Endothelial cell of umbilical vein (primary cell): ENCODE results near the gene PLA2G4F. TPM values are rescaled to one million over a fixed set of nuclear protein-coding genes. Genes with fewer than 3 reads are reported as not detected.

Source experiments
- BruUV-seq: library from RNA; stranded (reverse); fragments of 400-500 nt; replicated peaks from 2 replicates; lab custom pipeline; 2021; lab: Mats Ljungman, UMichigan
- CTCF ChIA-PET: fragments of 300-600, 350-600 bp; sonication (Branson Sonifier 250); formaldehyde crosslinking; loops from one replicate; lab custom pipeline; 2021; ENCODE audit warnings: antibody characterized with exemption, inconsistent platforms; lab: Charles Lee
- POLR2A ChIA-PET: fragments of 300-600, 350-600 bp; sonication (Branson Sonifier 250); formaldehyde crosslinking; loops from one replicate; lab custom pipeline; 2021; ENCODE audit warnings: antibody characterized with exemption, inconsistent platforms; lab: Charles Lee
- DNase-seq: peaks from one replicate; pipeline ENCODE4 v3.0.0-alpha.2; 2011; ENCODE audit warnings: low read depth, low spot score
- FAIRE-seq: peaks from 2 replicates; lab custom pipeline; 2011; peaks lifted over from hg19 to GRCh38; lab: Jason Lieb, UNC
- H2AFZ ChIP-seq: 2 replicates; pipeline ENCODE4 v1.6.0; 2012; ENCODE audit warnings: low read depth, low read length, control low read depth, inconsistent platforms
- H3K27ac ChIP-seq: 2 replicates; pipeline ENCODE4 v1.5.1; 2011; ENCODE audit warnings: low read depth, mild to moderate bottlenecking, control low read depth, low read length, moderate library complexity; ENCODE audit not compliant: insufficient read depth
- H3K27me3 ChIP-seq, 2 experiments: 2 replicates each; pipeline versions ENCODE4 v1.6.0 to v1.6.1; 2011; ENCODE audit warnings: low read length in 2 of 2, mixed read lengths in 1 of 2; ENCODE audit not compliant: control insufficient read depth in 2 of 2, insufficient read depth in 2 of 2
- H3K36me3 ChIP-seq, 2 experiments: 2 replicates in 1 of 2; 3 replicates in 1 of 2; pipeline ENCODE4 v1.5.1; 2011; ENCODE audit warnings: low read length in 2 of 2, mild to moderate bottlenecking in 1 of 2, moderate library complexity in 1 of 2; ENCODE audit not compliant: control insufficient read depth in 2 of 2, insufficient read depth in 2 of 2; ENCODE audit errors: extremely low read depth in 1 of 2
- H3K4me1 ChIP-seq: 3 replicates; pipeline ENCODE4 v1.5.1; 2011; ENCODE audit warnings: mild to moderate bottlenecking, low read length; ENCODE audit not compliant: control insufficient read depth, insufficient read depth; ENCODE audit errors: extremely low read depth
- H3K4me2 ChIP-seq: 2 replicates; pipeline ENCODE4 v1.6.1; 2011; ENCODE audit warnings: low read length, control low read depth, mixed read lengths; ENCODE audit not compliant: insufficient read depth
- H3K4me3 ChIP-seq, 3 experiments: fragments of 200-600 bp in 1 of 3; sonication (generic), shearing (Covaris generic) in 1 of 3; replicated peaks in 1 of 3; 2 replicates each; pipeline ENCODE4 v1.5.1; 2011 to 2016; ENCODE audit warnings: control low read depth in 3 of 3, low read length in 3 of 3, mild to moderate bottlenecking in 2 of 3, inconsistent platforms in 1 of 3, low read depth in 1 of 3, moderate library complexity in 1 of 3; ENCODE audit not compliant: insufficient read depth in 1 of 3
- H3K79me2 ChIP-seq: 2 replicates; pipeline ENCODE4 v1.6.0; 2012; ENCODE audit warnings: low read length, inconsistent platforms; ENCODE audit not compliant: control insufficient read depth, insufficient read depth
- H3K9ac ChIP-seq: replicated peaks from 2 replicates; pipeline ENCODE3; 2011; ENCODE audit warnings: low read length, control low read depth; ENCODE audit not compliant: insufficient read depth; ENCODE audit errors: extremely low read depth
- H3K9me1 ChIP-seq: replicated peaks from 3 replicates; pipeline ENCODE4 v1.6.0; 2011; ENCODE audit warnings: mild to moderate bottlenecking, low read length; ENCODE audit not compliant: control insufficient read depth, insufficient read depth; ENCODE audit errors: extremely low read depth
- H3K9me3 ChIP-seq: replicated peaks from 2 replicates; pipeline ENCODE4 v1.5.1; 2012; ENCODE audit warnings: low read length, inconsistent platforms; ENCODE audit not compliant: control insufficient read depth, insufficient read depth
- H4K20me1 ChIP-seq: replicated peaks from 2 replicates; pipeline ENCODE3; 2011; ENCODE audit warnings: mild to moderate bottlenecking, low read length; ENCODE audit not compliant: control insufficient read depth, insufficient read depth; ENCODE audit errors: extremely low read depth
- EZH2 ChIP-seq: IDR thresholded peaks from 2 replicates; pipeline ENCODE4 v1.6.1; 2012; ENCODE audit warnings: borderline replicate concordance, low read depth, mild to moderate bottlenecking, moderate library complexity, low read length, inconsistent platforms; ENCODE audit not compliant: severe bottlenecking
- FOS ChIP-seq: IDR thresholded peaks from 2 replicates; pipeline ENCODE4 v1.6.1; 2011; ENCODE audit warnings: mild to moderate bottlenecking, low read length, moderate library complexity, borderline replicate concordance; ENCODE audit not compliant: insufficient read depth
- GATA2 ChIP-seq: IDR thresholded peaks from 2 replicates; pipeline ENCODE4 v1.7.0; 2011; ENCODE audit warnings: low read depth, mild to moderate bottlenecking, moderate library complexity, mixed read lengths, low read length; ENCODE audit not compliant: insufficient read length, insufficient read depth
- JUN ChIP-seq: IDR thresholded peaks from 2 replicates; pipeline ENCODE4 v1.6.1; 2011; ENCODE audit warnings: borderline replicate concordance, low read depth; ENCODE audit not compliant: insufficient read length, insufficient read depth
- MYC ChIP-seq: IDR thresholded peaks from one replicate; pipeline ENCODE4 v1.6.1; 2011; ENCODE audit warnings: mild to moderate bottlenecking, low read depth, low read length
- POLR2A ChIP-seq: IDR thresholded peaks from 2 replicates; pipeline ENCODE4 v1.6.1; 2012; ENCODE audit warnings: low read depth, mild to moderate bottlenecking, control low read depth, low read length
- POLR2AphosphoS5 ChIP-seq: IDR thresholded peaks from 2 replicates; pipeline ENCODE4 v1.6.1; 2012; ENCODE audit warnings: low read depth, mild to moderate bottlenecking, control low read depth, low read length, moderate library complexity; ENCODE audit not compliant: insufficient read depth
- dilution Hi-C: fragments of 300-500 bp; cut with MboI; formaldehyde crosslinking; loops from one replicate; pipeline ENCODE4 v1.15.0; 2019; ENCODE audit warnings: low sequenced_read_pairs; ENCODE audit not compliant: extremely low pct_ligation_motif_present
- intact Hi-C: fragments of 100-400 bp; cut with micrococcal nuclease; formaldehyde crosslinking; loops from one replicate; pipeline ENCODE4 v1.10.0; 2022
- polyA plus RNA-seq, 4 experiments: library from polyadenylated mRNA; depleted of rRNA in 3 of 4; stranded (reverse) in 3 of 4; unstranded in 1 of 4; fragments of >200 nt; gene quantifications; 2 replicates each; pipeline versions ENCODE4 v1.2.1 to v1.2.3, GENCODE V29; 2011 to 2012; ENCODE audit warnings: missing spikeins in 1 of 4
- total RNA-seq: library from RNA; stranded (reverse); gene quantifications from 2 replicates; pipeline ENCODE4 v1.2.3, GENCODE V29; 2021
- TF ChIP-seq, protein P1 (sequence below): IDR thresholded peaks from 2 replicates; pipeline ENCODE4 v1.6.1; 2011; ENCODE audit not compliant: insufficient read depth, insufficient read length
- TF ChIP-seq, protein P2 (sequence below), 2 donors: IDR thresholded peaks; 1 replicate in 1 of 2; 2 replicates in 1 of 2; pipeline ENCODE4 v1.5.1; 2011; ENCODE audit warnings: low read length in 2 of 2, mild to moderate bottlenecking in 2 of 2, moderate library complexity in 2 of 2, control low read depth in 1 of 2, inconsistent platforms in 1 of 2, low read depth in 1 of 2; ENCODE audit not compliant: insufficient read depth in 1 of 2; ENCODE audit errors: extremely low read depth in 1 of 2

PLA2G4F gene
- total and polyA plus RNA-seq, 2 donors (not counting 3 experiments of a cell fraction or from before 2014, with no cell fraction given) = not detected

DNA sequence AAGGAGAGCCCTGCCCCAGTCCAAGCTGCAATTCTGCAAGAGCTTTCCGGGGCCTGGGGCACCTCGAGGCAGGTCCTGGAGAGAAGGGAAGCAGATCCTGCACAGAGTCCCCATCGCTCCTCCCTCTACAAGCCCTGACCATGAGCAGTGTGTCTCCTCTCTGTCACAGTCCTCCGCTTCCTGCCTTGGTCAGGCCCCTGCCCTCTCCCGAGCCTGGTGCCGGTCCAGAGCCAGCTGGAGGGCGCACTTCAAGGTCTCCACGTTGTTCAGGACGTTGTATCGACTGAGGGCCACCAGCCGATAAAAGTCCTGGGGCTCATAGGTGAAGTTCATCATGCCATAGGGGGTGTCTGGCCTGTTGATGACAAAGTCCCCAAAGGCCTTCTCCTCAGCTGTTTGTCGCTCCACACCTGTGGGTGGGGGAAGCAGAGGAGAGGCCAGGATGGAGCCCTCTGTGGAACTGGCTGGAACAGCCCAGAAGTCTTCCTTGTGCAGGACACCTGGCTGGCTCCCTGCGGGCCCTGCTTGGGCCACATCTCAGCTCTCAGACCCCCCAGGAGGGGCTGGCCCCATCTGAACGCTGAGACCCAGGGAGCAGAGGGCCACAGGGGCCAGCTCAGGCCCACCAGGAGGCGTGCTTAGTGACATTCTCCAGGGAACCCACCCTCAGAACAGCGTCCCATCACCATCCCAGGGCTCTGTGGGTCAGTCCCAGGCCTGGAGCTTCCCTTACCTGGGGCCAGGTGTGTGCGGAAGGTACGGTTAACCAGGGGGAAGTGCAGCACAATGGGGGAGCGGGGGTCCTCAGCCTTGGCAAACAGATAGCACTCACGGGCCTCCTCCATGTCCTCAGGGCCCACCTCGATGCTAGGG lies 14.4 kb downstream of the PLA2G4F start:
- ChIA-PET CTCF (interaction anchor here (0.7 to 1.2 kb wide), 2 partner anchors 10 to 14 kb away, joined by 3 read pairs; no protein-coding TSS in a partner anchor), POLR2A (no interaction called here)
- H3K36me3 ChIP-seq = no peaks in the 10 kb centered on the region
- H3K9me3 ChIP-seq = no peaks in the 10 kb centered on the region
- H4K20me1 ChIP-seq = no peaks in the 10 kb centered on the region
- H3K4me3 ChIP-seq = no peak overlapping the region
- H3K4me2 ChIP-seq = no peak overlapping the region
- H3K27me3 ChIP-seq = peaks cover 4 to 8% of the 10 kb centered on the region in 2 experiments
- no peaks in the 10 kb centered on the region for H3K4me1 ChIP-seq
- no peaks in the 10 kb centered on the region for H3K79me2 ChIP-seq
- H3K9me1 ChIP-seq = no peaks in the 10 kb centered on the region
- no peak for TF ChIP-seq FOS
- TF ChIP-seq POLR2AphosphoS5 = no peak
- no peak for TF ChIP-seq MYC
- intact Hi-C loops = no loop called here
- H3K9ac ChIP-seq = no peak overlapping the region
- no peak overlapping the region for H3K27ac ChIP-seq
- dilution Hi-C loops = no loop called here
- BruUV-seq = no TSS peak
- H2AFZ ChIP-seq = no peak overlapping the region
- FAIRE-seq (no peak), DNase-seq (no peak)

DNA sequence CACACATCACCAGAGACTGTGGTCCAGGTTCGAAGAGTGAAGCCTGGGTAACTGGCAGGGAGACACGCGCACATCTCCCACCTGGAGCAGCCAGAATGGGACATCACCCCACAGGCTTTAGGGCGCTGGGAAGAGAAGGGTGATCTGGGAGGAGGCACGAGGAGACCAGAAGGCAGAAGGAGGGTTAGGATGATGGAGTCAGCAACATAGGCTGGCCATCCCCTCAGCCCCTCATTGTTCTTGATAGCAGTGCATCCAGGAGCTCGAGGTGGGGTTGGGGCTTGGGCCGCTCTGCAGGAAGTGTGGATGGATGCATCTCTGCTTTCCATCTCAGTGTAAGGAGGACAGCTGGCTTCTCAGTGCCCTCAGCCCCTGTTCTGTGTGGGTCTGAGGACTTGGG lies 15.2 kb downstream of the PLA2G4F start:
- Histone ChIP-seq H3K9ac (no peak overlapping the region), H3K4me1 (no peaks in the 10 kb centered on the region), H3K27ac (no peak overlapping the region), H3K9me3 (no peaks in the 10 kb centered on the region), H3K4me3 (no peak overlapping the region), H3K9me1 (no peaks in the 10 kb centered on the region), H2AFZ (no peak overlapping the region), H3K36me3 (no peaks in the 10 kb centered on the region), H3K79me2 (no peaks in the 10 kb centered on the region), H4K20me1 (no peaks in the 10 kb centered on the region), H3K27me3 (peaks cover 4 to 8% of the 10 kb centered on the region in 2 experiments), H3K4me2 (no peak overlapping the region)
- no peak for DNase-seq
- FAIRE-seq = no peak
- dilution Hi-C loops (no loop called here), intact Hi-C loops (no loop called here)
- TF ChIP-seq POLR2A = no peak
- no peak for TF ChIP-seq GATA2
- no peak for TF ChIP-seq POLR2AphosphoS5
- TF ChIP-seq MYC = no peak
- no peak for TF ChIP-seq EZH2
- TF ChIP-seq, protein P1, sequence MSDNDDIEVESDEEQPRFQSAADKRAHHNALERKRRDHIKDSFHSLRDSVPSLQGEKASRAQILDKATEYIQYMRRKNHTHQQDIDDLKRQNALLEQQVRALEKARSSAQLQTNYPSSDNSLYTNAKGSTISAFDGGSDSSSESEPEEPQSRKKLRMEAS = no peak
- TF ChIP-seq FOS = no peak
- TF ChIP-seq, protein P2, sequence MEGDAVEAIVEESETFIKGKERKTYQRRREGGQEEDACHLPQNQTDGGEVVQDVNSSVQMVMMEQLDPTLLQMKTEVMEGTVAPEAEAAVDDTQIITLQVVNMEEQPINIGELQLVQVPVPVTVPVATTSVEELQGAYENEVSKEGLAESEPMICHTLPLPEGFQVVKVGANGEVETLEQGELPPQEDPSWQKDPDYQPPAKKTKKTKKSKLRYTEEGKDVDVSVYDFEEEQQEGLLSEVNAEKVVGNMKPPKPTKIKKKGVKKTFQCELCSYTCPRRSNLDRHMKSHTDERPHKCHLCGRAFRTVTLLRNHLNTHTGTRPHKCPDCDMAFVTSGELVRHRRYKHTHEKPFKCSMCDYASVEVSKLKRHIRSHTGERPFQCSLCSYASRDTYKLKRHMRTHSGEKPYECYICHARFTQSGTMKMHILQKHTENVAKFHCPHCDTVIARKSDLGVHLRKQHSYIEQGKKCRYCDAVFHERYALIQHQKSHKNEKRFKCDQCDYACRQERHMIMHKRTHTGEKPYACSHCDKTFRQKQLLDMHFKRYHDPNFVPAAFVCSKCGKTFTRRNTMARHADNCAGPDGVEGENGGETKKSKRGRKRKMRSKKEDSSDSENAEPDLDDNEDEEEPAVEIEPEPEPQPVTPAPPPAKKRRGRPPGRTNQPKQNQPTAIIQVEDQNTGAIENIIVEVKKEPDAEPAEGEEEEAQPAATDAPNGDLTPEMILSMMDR (IDR thresholded peaks at IDR 0.05; ENCODE audit: extremely low read depth in 1 of 2, insufficient read depth in 1 of 2, low read depth in 1 of 2, low read length in 2 of 2) = no peak
- TF ChIP-seq JUN = no peak
- CTCF ChIA-PET = interaction anchor here (0.7 to 1.2 kb wide), 2 partner anchors 10 to 13 kb away, joined by 3 read pairs; no protein-coding TSS in a partner anchor
- POLR2A ChIA-PET = no interaction called here
- no TSS peak for BruUV-seq
